Stimulated activated CD8-positive, alpha-beta memory T cell treated with anti-CD3 and anti-CD28 coated beads, Interleukin-15, amount 100 ng/mL, for 4 hours (primary cell): ENCODE data around the gene ALDH1L1.

Experiments used
- DNase-seq, 2 donors: peaks; one replicate each; pipeline ENCODE4 v3.0.0-alpha.2; 2020; ENCODE audit warnings: low read depth in 2 of 2

The ALDH1L1 gene

GRCh38 chr3:126154391-126155279, 25.8 kb downstream of the ALDH1L1 start:
- DNase-seq = no peak

GRCh38 chr3:126153695-126154360, 26.6 kb downstream of the ALDH1L1 start:
- no peak for DNase-seq

GRCh38 chr3:126152901-126153694, 27.3 kb downstream of the ALDH1L1 start:
- DNase-seq = no peak

GRCh38 chr3:126152458-126152857, 27.9 kb downstream of the ALDH1L1 start:
- DNase-seq = no peak

GRCh38 chr3:126151562-126152302, 28.7 kb downstream of the ALDH1L1 start:
- no peak for DNase-seq

GRCh38 chr3:126149960-126150515, 30.3 kb downstream of the ALDH1L1 start:
- DNase-seq = no peak

- DNase-seq = no peak
Measured at GRCh38 chr3:126149256-126149902, 31.0 kb downstream of the ALDH1L1 start.

GRCh38 chr3:126147932-126148683, 32.3 kb downstream of the ALDH1L1 start:
- no peak for DNase-seq

GRCh38 chr3:126147147-126147931, 33.0 kb downstream of the ALDH1L1 start:
- no peak for DNase-seq

GRCh38 chr3:126146525-126147146, 33.8 kb downstream of the ALDH1L1 start:
- no peak for DNase-seq

GRCh38 chr3:126146034-126146433, 34.4 kb downstream of the ALDH1L1 start:
- DNase-seq = no peak

- no peak for DNase-seq
Measured at GRCh38 chr3:126142652-126143051, 37.7 kb downstream of the ALDH1L1 start.

GRCh38 chr3:126137490-126138130, 42.8 kb downstream of the ALDH1L1 start:
- DNase-seq = no peak

- no peak for DNase-seq
Measured at GRCh38 chr3:126136428-126137220, 43.8 kb downstream of the ALDH1L1 start.

GRCh38 chr3:126135406-126136076, 44.8 kb downstream of the ALDH1L1 start:
- DNase-seq = no peak

- no peak for DNase-seq
Measured at GRCh38 chr3:126135071-126135405, 45.3 kb downstream of the ALDH1L1 start.
